ENCODE results near the gene PITHD1. TPM values are rescaled to one million over a fixed set of nuclear protein-coding genes. Genes with fewer than 3 reads are reported as not detected.

Gene PITHD1
- total and polyA plus RNA-seq, 10 of the 15 experiments (the other 5 are each of a cell fraction or from before 2014, with no cell fraction given) = 23.7 to 82.2 (median 67.0) TPM

DNA sequence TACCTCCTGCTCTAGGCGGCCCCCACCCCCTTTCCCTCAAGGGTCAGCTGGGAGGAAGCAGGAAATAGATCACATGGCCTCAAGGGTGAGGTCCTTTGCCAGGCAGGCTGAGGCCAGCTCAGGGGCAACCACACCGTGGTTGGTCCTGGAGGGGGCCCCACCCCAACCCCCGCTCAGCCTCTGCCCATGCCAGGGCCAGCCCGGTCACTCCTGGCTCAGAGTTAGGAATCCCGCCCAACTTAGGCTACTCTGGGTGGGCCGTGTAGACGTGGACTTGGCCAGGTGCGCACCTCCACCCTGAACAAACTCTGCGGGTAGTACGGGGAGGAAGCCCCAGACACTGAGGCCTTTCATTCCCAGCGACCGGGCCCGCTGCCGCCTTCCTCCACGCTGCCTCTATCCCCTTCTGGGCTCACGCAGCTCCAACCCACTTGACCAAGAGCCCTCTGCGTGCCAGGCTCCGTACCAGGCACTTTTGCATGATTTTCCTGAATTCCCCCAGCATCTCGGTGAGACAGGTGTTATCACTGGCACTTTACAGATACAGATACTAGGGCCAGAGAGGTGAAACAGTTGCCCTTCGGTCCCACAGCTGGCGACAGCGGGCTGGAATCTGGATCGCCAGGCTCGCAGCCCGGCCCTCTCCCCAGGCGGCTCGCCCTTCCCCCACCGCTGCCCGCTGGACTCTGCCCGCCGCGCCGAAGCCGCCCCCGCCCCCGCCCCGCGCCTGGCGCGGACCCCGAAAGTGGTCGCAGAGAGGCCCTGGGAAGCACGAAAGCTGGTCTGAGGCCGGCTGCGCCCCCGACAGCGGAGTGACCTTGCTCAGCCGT is 21.6 kb downstream of the PITHD1 start:
- CTCF ChIA-PET = interaction anchor here (0.6 to 3.2 kb wide), 10 partner anchors 11 to 116 kb away, joined by 3 to 39 read pairs (median 6); partner anchors contain the start of genes CNR2 and HMGCL
- RAD21 ChIA-PET (ENCODE audit: unreplicated experiment) = interaction anchor here (0.6 to 3.3 kb wide), 8 partner anchors 21 to 117 kb away, joined by 3 to 15 read pairs (median 6); partner anchors contain the start of gene PITHD1
- DNase-seq (ENCODE audit: low read depth, low spot score) = no peak
- BruUV-seq (replicated peaks) = TSS peak; percentile 51
- H3K27ac ChIP-seq (ENCODE audit: control insufficient read depth, insufficient read depth) = peak overlapping the region; percentile 70
- peak; percentile 78 for FAIRE-seq
- SMC1A ChIA-PET (ENCODE audit: uncharacterized antibody, unreplicated experiment) = interaction anchor here (1.4 to 3.5 kb wide), 4 partner anchors 23 to 117 kb away, joined by 3 to 13 read pairs (median 6); partner anchors contain the start of gene PITHD1
- peak overlapping the region; percentile 83 for H3K9ac ChIP-seq (ENCODE audit: control insufficient read depth, insufficient read depth, low read length)
- peak; percentile 42 for ATAC-seq
- POLR2A ChIA-PET = interaction anchor here (0.6 to 3.0 kb wide), 6 partner anchors 12 to 177 kb away, joined by 3 to 19 read pairs (median 4); partner anchors contain the start of genes HMGCL and PITHD1
- peak overlapping the region; percentile 80 for H3K4me3 ChIP-seq
- under 1% methylated on average over 26 of the region's 48 CpGs for WGBS (ENCODE audit: insufficient coverage, insufficient replicate concordance, low lambda C conversion rate, missing lambda C conversion rate)
- intact Hi-C loops (cut with micrococcal nuclease; ENCODE audit: unreplicated experiment) (no loop called here), in situ Hi-C loops (cut with MboI) (loop anchor here (10.0 to 25.0 kb wide), 2 partner anchors 65 to 1438 kb away; partner anchors contain the start of genes FUCA1, RSRP1 and SYF2)
- no peaks in the 10 kb centered on the region for H3K9me3 ChIP-seq (replicated peaks; ENCODE audit: control insufficient read depth, insufficient read depth, low read length)
- H3K79me2 ChIP-seq (ENCODE audit: control insufficient read depth, insufficient read depth, low read length) = peaks cover 10% of the 10 kb centered on the region
- H4K20me1 ChIP-seq (ENCODE audit: control insufficient read depth, insufficient read depth) = no peaks in the 10 kb centered on the region
- no peaks in the 10 kb centered on the region for H3K27me3 ChIP-seq (replicated peaks in 1 of 2; ENCODE audit: control insufficient read depth in 2 of 2, insufficient read depth in 2 of 2, low read length in 1 of 2)
- peak overlapping the region; percentile 86 for H3K4me2 ChIP-seq (ENCODE audit: control insufficient read depth, insufficient read depth)
- H3K4me1 ChIP-seq (ENCODE audit: control insufficient read depth, insufficient read depth, low read length) = peaks cover 9% of the 10 kb centered on the region
- peaks cover 6 to 13% of the 10 kb centered on the region in 2 experiments; a peak in 3 of 4 replicates for H3K36me3 ChIP-seq (ENCODE audit: control insufficient read depth in 2 of 2, insufficient read depth in 2 of 2, low read length in 1 of 2)
- peak overlapping the region; percentile 58 for H2AFZ ChIP-seq (ENCODE audit: control insufficient read depth, low read depth, low read length)
- TF ChIP-seq IRF4 (IDR thresholded peaks at IDR 0.05; ENCODE audit: low read depth, low read length) (no peak), RUNX3 (IDR thresholded peaks at IDR 0.05; ENCODE audit: low read length) (peak; percentile 47; the same call in 1 of the 2 replicates), TBL1XR1 (IDR thresholded peaks at IDR 0.05; ENCODE audit: low read depth, low read length) (peak; percentile 29; the same call in 1 of the 2 replicates), BACH1 (IDR thresholded peaks at IDR 0.05; ENCODE audit: borderline replicate concordance) (0 out of 2 replicates have a peak, but pooled peaks have one; percentile 14), ZSCAN29 (IDR thresholded peaks at IDR 0.05) (peak; percentile 94), PAX5 (IDR thresholded peaks at IDR 0.05; ENCODE audit: borderline replicate concordance, low read depth, low read length) (peak; percentile 8; the same call in 1 of the 2 replicates), CREB1 (IDR thresholded peaks at IDR 0.05; ENCODE audit: low read depth) (0 out of 2 replicates have a peak, but pooled peaks have one; percentile 7), TARDBP (IDR thresholded peaks at IDR 0.05; ENCODE audit: borderline replicate concordance) (no peak), IKZF1 (conservative IDR thresholded peaks at IDR 0.05) (peak; percentile 33; the same call in 1 of the 2 replicates), POLR2A (IDR thresholded peaks at IDR 0.05; ENCODE audit: low read depth, low read length) (peak; percentile 73)
- TF ChIP-seq, protein P1, sequence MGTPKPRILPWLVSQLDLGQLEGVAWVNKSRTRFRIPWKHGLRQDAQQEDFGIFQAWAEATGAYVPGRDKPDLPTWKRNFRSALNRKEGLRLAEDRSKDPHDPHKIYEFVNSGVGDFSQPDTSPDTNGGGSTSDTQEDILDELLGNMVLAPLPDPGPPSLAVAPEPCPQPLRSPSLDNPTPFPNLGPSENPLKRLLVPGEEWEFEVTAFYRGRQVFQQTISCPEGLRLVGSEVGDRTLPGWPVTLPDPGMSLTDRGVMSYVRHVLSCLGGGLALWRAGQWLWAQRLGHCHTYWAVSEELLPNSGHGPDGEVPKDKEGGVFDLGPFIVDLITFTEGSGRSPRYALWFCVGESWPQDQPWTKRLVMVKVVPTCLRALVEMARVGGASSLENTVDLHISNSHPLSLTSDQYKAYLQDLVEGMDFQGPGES (IDR thresholded peaks at IDR 0.05) = no peak
- TF ChIP-seq, protein P2, sequence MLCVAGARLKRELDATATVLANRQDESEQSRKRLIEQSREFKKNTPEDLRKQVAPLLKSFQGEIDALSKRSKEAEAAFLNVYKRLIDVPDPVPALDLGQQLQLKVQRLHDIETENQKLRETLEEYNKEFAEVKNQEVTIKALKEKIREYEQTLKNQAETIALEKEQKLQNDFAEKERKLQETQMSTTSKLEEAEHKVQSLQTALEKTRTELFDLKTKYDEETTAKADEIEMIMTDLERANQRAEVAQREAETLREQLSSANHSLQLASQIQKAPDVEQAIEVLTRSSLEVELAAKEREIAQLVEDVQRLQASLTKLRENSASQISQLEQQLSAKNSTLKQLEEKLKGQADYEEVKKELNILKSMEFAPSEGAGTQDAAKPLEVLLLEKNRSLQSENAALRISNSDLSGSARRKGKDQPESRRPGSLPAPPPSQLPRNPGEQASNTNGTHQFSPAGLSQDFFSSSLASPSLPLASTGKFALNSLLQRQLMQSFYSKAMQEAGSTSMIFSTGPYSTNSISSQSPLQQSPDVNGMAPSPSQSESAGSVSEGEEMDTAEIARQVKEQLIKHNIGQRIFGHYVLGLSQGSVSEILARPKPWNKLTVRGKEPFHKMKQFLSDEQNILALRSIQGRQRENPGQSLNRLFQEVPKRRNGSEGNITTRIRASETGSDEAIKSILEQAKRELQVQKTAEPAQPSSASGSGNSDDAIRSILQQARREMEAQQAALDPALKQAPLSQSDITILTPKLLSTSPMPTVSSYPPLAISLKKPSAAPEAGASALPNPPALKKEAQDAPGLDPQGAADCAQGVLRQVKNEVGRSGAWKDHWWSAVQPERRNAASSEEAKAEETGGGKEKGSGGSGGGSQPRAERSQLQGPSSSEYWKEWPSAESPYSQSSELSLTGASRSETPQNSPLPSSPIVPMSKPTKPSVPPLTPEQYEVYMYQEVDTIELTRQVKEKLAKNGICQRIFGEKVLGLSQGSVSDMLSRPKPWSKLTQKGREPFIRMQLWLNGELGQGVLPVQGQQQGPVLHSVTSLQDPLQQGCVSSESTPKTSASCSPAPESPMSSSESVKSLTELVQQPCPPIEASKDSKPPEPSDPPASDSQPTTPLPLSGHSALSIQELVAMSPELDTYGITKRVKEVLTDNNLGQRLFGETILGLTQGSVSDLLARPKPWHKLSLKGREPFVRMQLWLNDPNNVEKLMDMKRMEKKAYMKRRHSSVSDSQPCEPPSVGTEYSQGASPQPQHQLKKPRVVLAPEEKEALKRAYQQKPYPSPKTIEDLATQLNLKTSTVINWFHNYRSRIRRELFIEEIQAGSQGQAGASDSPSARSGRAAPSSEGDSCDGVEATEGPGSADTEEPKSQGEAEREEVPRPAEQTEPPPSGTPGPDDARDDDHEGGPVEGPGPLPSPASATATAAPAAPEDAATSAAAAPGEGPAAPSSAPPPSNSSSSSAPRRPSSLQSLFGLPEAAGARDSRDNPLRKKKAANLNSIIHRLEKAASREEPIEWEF (IDR thresholded peaks at IDR 0.05; ENCODE audit: insufficient replicate concordance, low read depth, low read length) = no peak
- TF ChIP-seq, protein P3, sequence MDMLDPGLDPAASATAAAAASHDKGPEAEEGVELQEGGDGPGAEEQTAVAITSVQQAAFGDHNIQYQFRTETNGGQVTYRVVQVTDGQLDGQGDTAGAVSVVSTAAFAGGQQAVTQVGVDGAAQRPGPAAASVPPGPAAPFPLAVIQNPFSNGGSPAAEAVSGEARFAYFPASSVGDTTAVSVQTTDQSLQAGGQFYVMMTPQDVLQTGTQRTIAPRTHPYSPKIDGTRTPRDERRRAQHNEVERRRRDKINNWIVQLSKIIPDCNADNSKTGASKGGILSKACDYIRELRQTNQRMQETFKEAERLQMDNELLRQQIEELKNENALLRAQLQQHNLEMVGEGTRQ (IDR thresholded peaks at IDR 0.05; ENCODE audit: borderline replicate concordance, low read depth, low read length) = peak; percentile 6; the same call in 1 of the 2 replicates
- TF ChIP-seq, protein P4, sequence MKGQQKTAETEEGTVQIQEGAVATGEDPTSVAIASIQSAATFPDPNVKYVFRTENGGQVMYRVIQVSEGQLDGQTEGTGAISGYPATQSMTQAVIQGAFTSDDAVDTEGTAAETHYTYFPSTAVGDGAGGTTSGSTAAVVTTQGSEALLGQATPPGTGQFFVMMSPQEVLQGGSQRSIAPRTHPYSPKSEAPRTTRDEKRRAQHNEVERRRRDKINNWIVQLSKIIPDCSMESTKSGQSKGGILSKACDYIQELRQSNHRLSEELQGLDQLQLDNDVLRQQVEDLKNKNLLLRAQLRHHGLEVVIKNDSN (IDR thresholded peaks at IDR 0.05; ENCODE audit: borderline replicate concordance, extremely low read length, insufficient read depth, low read depth, low read length) = peak; percentile 63

All from GM12878 (cell line).